CD14-positive monocyte (primary cell): Measurements from ENCODE around the gene NPM1. TPM values are rescaled to one million over a fixed set of nuclear protein-coding genes. Genes with fewer than 3 reads are reported as not detected.

ENCODE experiments used
- DNase-seq, 3 donors: peaks; one replicate each; pipeline ENCODE4 v3.0.0-alpha.2; 2011 to 2022
- H2AFZ ChIP-seq: 2 replicates; pipeline ENCODE4 v1.6.0; 2012; ENCODE audit warnings: mild to moderate bottlenecking, low read depth, low read length, inconsistent platforms; ENCODE audit not compliant: insufficient read depth, poor library complexity, severe bottlenecking
- H3K27ac ChIP-seq, 2 donors: 1 replicate in 1 of 2; 2 replicates in 1 of 2; pipeline ENCODE4 v1.5.1; 2012 to 2013; ENCODE audit warnings: low read length in 2 of 2, control low read depth in 1 of 2, inconsistent platforms in 1 of 2, low read depth in 1 of 2, mild to moderate bottlenecking in 1 of 2
- H3K27me3 ChIP-seq, 2 donors: one replicate each; pipeline versions ENCODE4 v1.6.0 to v1.6.1; 2011 to 2013; ENCODE audit warnings: low read length in 2 of 2; ENCODE audit not compliant: control insufficient read depth in 2 of 2, insufficient read depth in 2 of 2
- H3K36me3 ChIP-seq, 2 donors: replicated peaks in 1 of 2; 1 replicate in 1 of 2; 2 replicates in 1 of 2; pipeline versions ENCODE4 v1.5.1 to v1.6.1; 2012 to 2013; ENCODE audit warnings: low read length in 2 of 2, control low read depth in 1 of 2, inconsistent platforms in 1 of 2, mild to moderate bottlenecking in 1 of 2; ENCODE audit not compliant: insufficient read depth in 2 of 2, control insufficient read depth in 1 of 2
- H3K4me1 ChIP-seq, 2 donors: 1 replicate in 1 of 2; 2 replicates in 1 of 2; pipeline versions ENCODE4 v1.5.1 to v1.6.1; 2012 to 2013; ENCODE audit warnings: low read length in 2 of 2, control low read depth in 1 of 2, inconsistent platforms in 1 of 2, mild to moderate bottlenecking in 1 of 2, moderate library complexity in 1 of 2; ENCODE audit not compliant: insufficient read depth in 2 of 2, control insufficient read depth in 1 of 2
- H3K4me2 ChIP-seq: replicated peaks from 2 replicates; pipeline ENCODE3; 2012; ENCODE audit warnings: low read length, moderate library complexity, mild to moderate bottlenecking; ENCODE audit not compliant: poor library complexity, severe bottlenecking; ENCODE audit errors: extremely low read depth
- H3K4me3 ChIP-seq, 3 experiments: fragments of 200-600 bp in 1 of 3; sonication (generic) in 1 of 3; replicated peaks in 1 of 3; 1 replicate in 2 of 3; 2 replicates in 1 of 3; pipeline ENCODE4 v1.5.1; 2011 to 2013; ENCODE audit warnings: low read length in 3 of 3, mild to moderate bottlenecking in 3 of 3, control low read depth in 2 of 3, low read depth in 2 of 3, inconsistent platforms in 1 of 3, moderate library complexity in 1 of 3
- H3K79me2 ChIP-seq: 2 replicates; pipeline ENCODE4 v1.6.0; 2012; ENCODE audit warnings: mild to moderate bottlenecking, control low read depth, inconsistent platforms, low read length, moderate library complexity; ENCODE audit not compliant: insufficient read depth
- H3K9ac ChIP-seq: 2 replicates; pipeline ENCODE4 v1.6.0; 2017; ENCODE audit warnings: low read length, mild to moderate bottlenecking; ENCODE audit not compliant: insufficient read depth, poor library complexity, severe bottlenecking
- H3K9me3 ChIP-seq, 2 donors: replicated peaks in 1 of 2; 1 replicate in 1 of 2; 2 replicates in 1 of 2; pipeline versions ENCODE4 v1.5.1 to v1.6.1; 2012 to 2013; ENCODE audit warnings: low read length in 2 of 2, control low read depth in 1 of 2; ENCODE audit not compliant: control insufficient read depth in 1 of 2, insufficient read depth in 1 of 2
- H4K20me1 ChIP-seq: 2 replicates; pipeline ENCODE4 v1.6.0; 2012; ENCODE audit warnings: mild to moderate bottlenecking, low read length, control low read depth, moderate library complexity; ENCODE audit not compliant: insufficient read depth
- H3K27ac Mint-ChIP-seq, 7 donors: one replicate each; pipeline ENCODE4 v1.8.0; 2020; ENCODE audit warnings: mild to moderate bottlenecking in 7 of 7, mixed read lengths in 7 of 7, moderate library complexity in 6 of 7, inconsistent platforms in 2 of 7
- H3K27me3 Mint-ChIP-seq, 3 donors: one replicate each; pipeline ENCODE4 v1.8.0; 2021 to 2022; ENCODE audit warnings: low read depth in 3 of 3, mild to moderate bottlenecking in 3 of 3, mixed read lengths in 3 of 3, moderate library complexity in 3 of 3, inconsistent platforms in 1 of 3
- H3K36me3 Mint-ChIP-seq, 2 donors: one replicate each; pipeline ENCODE4 v1.8.0; 2020; ENCODE audit warnings: mixed read lengths in 2 of 2, inconsistent platforms in 1 of 2, mild to moderate bottlenecking in 1 of 2
- H3K4me1 Mint-ChIP-seq: one replicate; pipeline ENCODE4 v1.8.0; 2020; ENCODE audit warnings: mild to moderate bottlenecking, mixed read lengths
- H3K4me3 Mint-ChIP-seq, 2 donors: one replicate each; pipeline ENCODE4 v1.8.0; 2020; ENCODE audit warnings: mild to moderate bottlenecking in 2 of 2, mixed read lengths in 2 of 2, moderate library complexity in 1 of 2
- H3K9me3 Mint-ChIP-seq, 7 donors: one replicate each; pipeline ENCODE4 v1.8.0; 2020 to 2022; ENCODE audit warnings: mixed read lengths in 7 of 7, mild to moderate bottlenecking in 6 of 7, moderate library complexity in 6 of 7, inconsistent platforms in 2 of 7
- WGBS: methylation state at CpG from one replicate; pipeline ENCODE4 v1.1.5; 2013; ENCODE audit warnings: missing lambda C conversion rate; ENCODE audit not compliant: insufficient coverage; 5-methylcytosine and 5-hydroxymethylcytosine counted together
- intact Hi-C, 2 donors: fragments of 100-400 bp; cut with micrococcal nuclease; formaldehyde crosslinking; loops; one replicate each; pipeline versions ENCODE4 v1.15.0 to v1.15.1; 2023
- polyA plus RNA-seq, 3 donors: library from polyadenylated mRNA; depleted of rRNA in 1 of 3; unstranded in 2 of 3; stranded (reverse) in 1 of 3; fragments of 300-500 nt in 2 of 3; fragments of >200 nt in 1 of 3; fragmentation: Illumina TruSeq in 2 of 3; gene quantifications; 1 replicate in 2 of 3; 2 replicates in 1 of 3; pipeline ENCODE4 v1.2.3, GENCODE V29; 2012 to 2021
- TF ChIP-seq, protein P1 (sequence below): fragments of 200-600 bp; IDR thresholded peaks from one replicate; pipeline ENCODE4 v1.8.0; 2022; ENCODE audit warnings: antibody characterized with exemption, mild to moderate bottlenecking

Gene NPM1
- polyA plus RNA-seq, 3 donors = 102 to 191 (median 188) TPM

DNA sequence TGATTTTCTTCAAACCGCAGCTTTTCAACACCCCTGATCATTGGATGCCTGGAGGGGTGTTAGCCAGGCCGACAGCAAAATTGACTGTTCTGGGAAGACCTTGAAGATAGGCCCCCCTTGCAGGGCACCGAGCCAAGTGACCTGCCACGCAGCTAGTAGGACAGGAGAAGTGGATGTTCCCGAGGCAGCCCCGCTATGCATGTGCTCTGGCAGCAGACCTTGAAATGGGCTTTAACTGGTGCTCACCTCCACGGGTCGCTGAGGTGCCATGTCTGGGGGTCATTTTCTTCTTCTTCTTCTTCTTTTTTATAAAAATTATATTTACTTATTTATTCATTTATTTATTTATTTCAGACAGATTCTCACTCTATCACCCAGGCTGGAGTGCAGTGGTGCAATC lies 44.4 kb downstream of the NPM1 start:
- intact Hi-C loops = no loop called here
- H3K27me3 Mint-ChIP-seq = peaks cover 0 to 8% (median 3%) of the 10 kb centered on the region in 3 donors
- H3K4me1 ChIP-seq = no peaks in the 10 kb centered on the region
- no peaks in the 10 kb centered on the region for H4K20me1 ChIP-seq
- H3K9me3 ChIP-seq = no peaks in the 10 kb centered on the region
- DNase-seq = no peak
- no peak overlapping the region for H3K27ac Mint-ChIP-seq
- TF ChIP-seq, protein P1, sequence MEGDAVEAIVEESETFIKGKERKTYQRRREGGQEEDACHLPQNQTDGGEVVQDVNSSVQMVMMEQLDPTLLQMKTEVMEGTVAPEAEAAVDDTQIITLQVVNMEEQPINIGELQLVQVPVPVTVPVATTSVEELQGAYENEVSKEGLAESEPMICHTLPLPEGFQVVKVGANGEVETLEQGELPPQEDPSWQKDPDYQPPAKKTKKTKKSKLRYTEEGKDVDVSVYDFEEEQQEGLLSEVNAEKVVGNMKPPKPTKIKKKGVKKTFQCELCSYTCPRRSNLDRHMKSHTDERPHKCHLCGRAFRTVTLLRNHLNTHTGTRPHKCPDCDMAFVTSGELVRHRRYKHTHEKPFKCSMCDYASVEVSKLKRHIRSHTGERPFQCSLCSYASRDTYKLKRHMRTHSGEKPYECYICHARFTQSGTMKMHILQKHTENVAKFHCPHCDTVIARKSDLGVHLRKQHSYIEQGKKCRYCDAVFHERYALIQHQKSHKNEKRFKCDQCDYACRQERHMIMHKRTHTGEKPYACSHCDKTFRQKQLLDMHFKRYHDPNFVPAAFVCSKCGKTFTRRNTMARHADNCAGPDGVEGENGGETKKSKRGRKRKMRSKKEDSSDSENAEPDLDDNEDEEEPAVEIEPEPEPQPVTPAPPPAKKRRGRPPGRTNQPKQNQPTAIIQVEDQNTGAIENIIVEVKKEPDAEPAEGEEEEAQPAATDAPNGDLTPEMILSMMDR = no peak
- no peak overlapping the region for H3K4me3 Mint-ChIP-seq
- H3K4me3 ChIP-seq = no peak overlapping the region
- no peak overlapping the region for H2AFZ ChIP-seq
- no peaks in the 10 kb centered on the region for H3K79me2 ChIP-seq
- WGBS = 83% methylated on average over 4 of the region's 8 CpGs
- H3K27ac ChIP-seq = no peak overlapping the region
- H3K27me3 ChIP-seq = no peaks in the 10 kb centered on the region
- no peak overlapping the region for H3K9ac ChIP-seq
- no peaks in the 10 kb centered on the region for H3K36me3 ChIP-seq
- no peaks in the 10 kb centered on the region for H3K4me1 Mint-ChIP-seq
- peaks cover 0 to 2% (median 0%) of the 10 kb centered on the region in 7 donors for H3K9me3 Mint-ChIP-seq
- no peak overlapping the region for H3K4me2 ChIP-seq
- no peaks in the 10 kb centered on the region for H3K36me3 Mint-ChIP-seq

GRCh38 chr5:171432583-171433351 lies 45.1 kb downstream of the NPM1 start:
- Mint-ChIP-seq H3K4me1 (no peaks in the 10 kb centered on the region), H3K9me3 (peaks cover 0 to 2% (median 0%) of the 10 kb centered on the region in 7 donors), H3K36me3 (no peaks in the 10 kb centered on the region), H3K4me3 (no peak overlapping the region), H3K27me3 (peaks cover 0 to 8% (median 5%) of the 10 kb centered on the region in 3 donors), H3K27ac (no peak overlapping the region)
- Histone ChIP-seq H3K4me1 (no peaks in the 10 kb centered on the region), H3K9me3 (no peaks in the 10 kb centered on the region), H3K79me2 (no peaks in the 10 kb centered on the region), H4K20me1 (no peaks in the 10 kb centered on the region), H3K27me3 (no peaks in the 10 kb centered on the region), H2AFZ (no peak overlapping the region), H3K4me2 (no peak overlapping the region), H3K9ac (no peak overlapping the region), H3K27ac (no peak overlapping the region), H3K36me3 (no peaks in the 10 kb centered on the region), H3K4me3 (no peak overlapping the region)
- WGBS = 92% methylated on average over 16 of the region's 16 CpGs
- intact Hi-C loops = no loop called here
- TF ChIP-seq, protein P1 = no peak
- no peak for DNase-seq
